ENCODE data around the gene DIO2.

DNA sequence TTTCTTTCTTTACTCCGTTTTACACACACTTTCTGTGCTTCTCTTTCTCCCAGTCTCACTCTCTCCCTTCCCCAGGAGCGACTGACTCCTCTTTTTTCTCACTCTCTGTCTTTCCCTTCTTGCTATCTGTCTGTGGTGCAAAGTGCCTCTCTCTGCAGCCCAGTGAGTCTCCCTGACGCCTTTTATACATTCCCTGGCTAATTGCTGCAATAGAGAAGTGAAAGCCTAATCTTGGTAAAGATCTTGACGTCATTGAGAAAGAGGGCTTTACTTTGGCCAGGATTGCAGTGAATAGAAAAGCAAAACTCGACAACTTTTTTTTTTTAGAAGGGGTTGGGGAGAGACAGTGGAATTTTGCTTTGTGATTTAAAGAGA, 706 bp upstream of the DIO2 start:
- TF ChIP-seq POLR2AphosphoS5 (IDR thresholded peaks at IDR 0.05): no peak
- no peak for TF ChIP-seq POLR2A (IDR thresholded peaks at IDR 0.05)
- TF ChIP-seq, protein P1, sequence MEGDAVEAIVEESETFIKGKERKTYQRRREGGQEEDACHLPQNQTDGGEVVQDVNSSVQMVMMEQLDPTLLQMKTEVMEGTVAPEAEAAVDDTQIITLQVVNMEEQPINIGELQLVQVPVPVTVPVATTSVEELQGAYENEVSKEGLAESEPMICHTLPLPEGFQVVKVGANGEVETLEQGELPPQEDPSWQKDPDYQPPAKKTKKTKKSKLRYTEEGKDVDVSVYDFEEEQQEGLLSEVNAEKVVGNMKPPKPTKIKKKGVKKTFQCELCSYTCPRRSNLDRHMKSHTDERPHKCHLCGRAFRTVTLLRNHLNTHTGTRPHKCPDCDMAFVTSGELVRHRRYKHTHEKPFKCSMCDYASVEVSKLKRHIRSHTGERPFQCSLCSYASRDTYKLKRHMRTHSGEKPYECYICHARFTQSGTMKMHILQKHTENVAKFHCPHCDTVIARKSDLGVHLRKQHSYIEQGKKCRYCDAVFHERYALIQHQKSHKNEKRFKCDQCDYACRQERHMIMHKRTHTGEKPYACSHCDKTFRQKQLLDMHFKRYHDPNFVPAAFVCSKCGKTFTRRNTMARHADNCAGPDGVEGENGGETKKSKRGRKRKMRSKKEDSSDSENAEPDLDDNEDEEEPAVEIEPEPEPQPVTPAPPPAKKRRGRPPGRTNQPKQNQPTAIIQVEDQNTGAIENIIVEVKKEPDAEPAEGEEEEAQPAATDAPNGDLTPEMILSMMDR (IDR thresholded peaks at IDR 0.05): no peak
